Neural progenitor cell (in vitro differentiated cells): ENCODE results near the gene BPIFB2. TPM values are rescaled to one million over a fixed set of nuclear protein-coding genes. Genes with fewer than 3 reads are reported as not detected.

Source experiments
- DNase-seq: peaks from one replicate; pipeline ENCODE4 v3.0.0-alpha.2; 2016; ENCODE audit warnings: low spot score
- H2AFZ ChIP-seq: fragments of 200-600 bp; sonication (generic); replicated peaks from 2 replicates; pipeline ENCODE4 v1.6.1; 2016; ENCODE audit warnings: antibody characterized with exemption
- H3F3A ChIP-seq: fragments of 200-600 bp; sonication (generic); 2 replicates; pipeline ENCODE4 v1.6.1; 2016; ENCODE audit warnings: antibody characterized with exemption, low read depth
- H3K27ac ChIP-seq: fragments of 200-600 bp; sonication (generic); 2 replicates; pipeline ENCODE4 v1.5.1; 2016; ENCODE audit warnings: mild to moderate bottlenecking
- H3K27me3 ChIP-seq: fragments of 200-600 bp; sonication (generic); 2 replicates; pipeline ENCODE4 v1.6.1; 2016; ENCODE audit warnings: mild to moderate bottlenecking, moderate library complexity
- H3K36me3 ChIP-seq: fragments of 200-600 bp; sonication (generic); 2 replicates; pipeline ENCODE4 v1.5.1; 2016
- H3K4me1 ChIP-seq: fragments of 200-600 bp; sonication (generic); 2 replicates; pipeline ENCODE4 v1.6.1; 2016; ENCODE audit warnings: mixed run types
- H3K4me2 ChIP-seq: fragments of 200-600 bp; sonication (generic); 2 replicates; pipeline ENCODE4 v1.6.1; 2016
- H3K4me3 ChIP-seq: fragments of 200-600 bp; sonication (generic); 2 replicates; pipeline ENCODE4 v1.5.1; 2016
- H3K79me2 ChIP-seq: fragments of 200-600 bp; sonication (generic); 2 replicates; pipeline ENCODE4 v1.6.1; 2016; ENCODE audit warnings: low read depth
- H3K9ac ChIP-seq: fragments of 200-600 bp; sonication (generic); 2 replicates; pipeline ENCODE4 v1.6.1; 2016
- H3K9me3 ChIP-seq: fragments of 200-600 bp; sonication (generic); 2 replicates; pipeline ENCODE4 v1.5.1; 2016; ENCODE audit warnings: low read depth
- H4K20me1 ChIP-seq: fragments of 200-600 bp; sonication (generic); 2 replicates; pipeline ENCODE4 v1.6.1; 2016; ENCODE audit warnings: low read depth
- H3K27ac Mint-ChIP-seq: 3 replicates; pipeline ENCODE4 v1.8.0; 2021; ENCODE audit warnings: mixed read lengths
- H3K27me3 Mint-ChIP-seq: 2 replicates; pipeline ENCODE4 v1.8.0; 2022; ENCODE audit warnings: low read depth, mild to moderate bottlenecking, inconsistent platforms, moderate library complexity, mixed read lengths; ENCODE audit not compliant: insufficient read depth
- H3K36me3 Mint-ChIP-seq: 3 replicates; pipeline ENCODE4 v1.8.0; 2021; ENCODE audit warnings: mixed read lengths
- H3K4me1 Mint-ChIP-seq: 3 replicates; pipeline ENCODE4 v1.8.0; 2021; ENCODE audit warnings: mixed read lengths
- H3K4me3 Mint-ChIP-seq: 3 replicates; pipeline ENCODE4 v1.8.0; 2021; ENCODE audit warnings: mild to moderate bottlenecking, moderate library complexity, mixed read lengths
- H3K9me3 Mint-ChIP-seq: 3 replicates; pipeline ENCODE4 v1.8.0; 2020; ENCODE audit warnings: mixed read lengths
- CTCF ChIP-seq: fragments of 200-600 bp; sonication (generic); IDR thresholded peaks from 2 replicates; pipeline ENCODE4 v1.5.1; 2017; ENCODE audit warnings: antibody characterized with exemption, mild to moderate bottlenecking
- EZH2 ChIP-seq: fragments of 200-600 bp; sonication (generic); IDR thresholded peaks from 2 replicates; pipeline ENCODE4 v1.6.1; 2017; ENCODE audit warnings: antibody characterized with exemption, mild to moderate bottlenecking, moderate library complexity
- EZH2phosphoT487 ChIP-seq: fragments of 200-600 bp; sonication (generic); IDR thresholded peaks from 2 replicates; pipeline ENCODE4 v1.6.1; 2017; ENCODE audit warnings: antibody characterized with exemption
- total RNA-seq: library from RNA; depleted of rRNA; stranded (reverse); fragments of >200 nt; gene quantifications from 2 replicates; pipeline ENCODE4 v1.2.3, GENCODE V29; 2015; ENCODE audit warnings: low replicate concordance

The BPIFB2 gene
- total RNA-seq, 1 donor from 2014 or later, result not detected

GRCh38 chr20:33051333-33051732 is 43.8 kb downstream of the BPIFB2 start:
- peaks cover 4% of the 10 kb centered on the region for H3K4me1 ChIP-seq
- H3K27ac ChIP-seq, result no peak overlapping the region
- Mint-ChIP-seq H3K4me3 (no peak overlapping the region), H3K4me1 (peaks cover 14% of the 10 kb centered on the region), H3K36me3 (no peaks in the 10 kb centered on the region), H3K27me3 (peaks cover 4% of the 10 kb centered on the region), H3K9me3 (peaks cover 2% of the 10 kb centered on the region), H3K27ac (no peak overlapping the region)
- H4K20me1 ChIP-seq, result no peaks in the 10 kb centered on the region
- no peak overlapping the region for H3K4me3 ChIP-seq
- no peaks in the 10 kb centered on the region for H3K27me3 ChIP-seq
- TF ChIP-seq CTCF, result no peak
- no peak for TF ChIP-seq EZH2phosphoT487
- TF ChIP-seq EZH2, result no peak
- no peak overlapping the region for H3K9ac ChIP-seq
- no peak overlapping the region for H3K4me2 ChIP-seq
- DNase-seq, result peak; percentile 64
- H3K9me3 ChIP-seq, result no peaks in the 10 kb centered on the region
- H3K36me3 ChIP-seq, result no peaks in the 10 kb centered on the region
- no peaks in the 10 kb centered on the region for H3K79me2 ChIP-seq
- no peaks in the 10 kb centered on the region for H3F3A ChIP-seq
- no peak overlapping the region for H2AFZ ChIP-seq

- H4K20me1 ChIP-seq, result no peaks in the 10 kb centered on the region
- H3K4me1 ChIP-seq, result peaks cover 4% of the 10 kb centered on the region
- peaks cover 14% of the 10 kb centered on the region for H3K4me1 Mint-ChIP-seq
- TF ChIP-seq EZH2phosphoT487, result no peak
- TF ChIP-seq EZH2, result no peak
- TF ChIP-seq CTCF, result no peak
- no peak within 1 kb of the TSS for H3K4me2 ChIP-seq
- no peaks in the 10 kb centered on the region for H3K36me3 ChIP-seq
- peak; percentile 13 for DNase-seq
- H3K79me2 ChIP-seq, result no peaks in the 10 kb centered on the region
- H2AFZ ChIP-seq, result peak within 1 kb of the TSS; percentile 38
- H3K9ac ChIP-seq, result no peak within 1 kb of the TSS
- H3K36me3 Mint-ChIP-seq, result no peaks in the 10 kb centered on the region
- H3K9me3 ChIP-seq, result no peaks in the 10 kb centered on the region
- no peaks in the 10 kb centered on the region for H3F3A ChIP-seq
- peak within 1 kb of the TSS; percentile 28 for H3K4me3 Mint-ChIP-seq
- H3K27ac ChIP-seq, result no peak within 1 kb of the TSS
- H3K27ac Mint-ChIP-seq, result no peak within 1 kb of the TSS
- no peaks in the 10 kb centered on the region for H3K27me3 ChIP-seq
- peaks cover 9% of the 10 kb centered on the region for H3K27me3 Mint-ChIP-seq
- H3K9me3 Mint-ChIP-seq, result no peaks in the 10 kb centered on the region
- no peak within 1 kb of the TSS for H3K4me3 ChIP-seq
Measured at GRCh38 chr20:33053291-33054106, 46.0 kb downstream of the BPIFB2 start, which contains the start of gene BPIFB3. BPIFB3 (plus strand) TSS chr20:33053903; CDS start chr20:33055436, 1,533 bp downstream.

- Histone ChIP-seq H3K4me3 (no peak overlapping the region), H2AFZ (no peak overlapping the region), H3K9me3 (no peaks in the 10 kb centered on the region), H3K4me2 (no peak overlapping the region), H3K79me2 (no peaks in the 10 kb centered on the region), H3F3A (no peaks in the 10 kb centered on the region), H3K4me1 (peaks cover 4% of the 10 kb centered on the region), H3K36me3 (no peaks in the 10 kb centered on the region), H3K27ac (no peak overlapping the region), H3K27me3 (no peaks in the 10 kb centered on the region), H3K9ac (no peak overlapping the region), H4K20me1 (no peaks in the 10 kb centered on the region)
- TF ChIP-seq EZH2phosphoT487, result no peak
- no peak for TF ChIP-seq EZH2
- no peak for TF ChIP-seq CTCF
- peaks cover 9% of the 10 kb centered on the region for H3K27me3 Mint-ChIP-seq
- DNase-seq, result no peak
- no peaks in the 10 kb centered on the region for H3K9me3 Mint-ChIP-seq
- no peak overlapping the region for H3K27ac Mint-ChIP-seq
- H3K4me1 Mint-ChIP-seq, result peaks cover 14% of the 10 kb centered on the region
- H3K36me3 Mint-ChIP-seq, result no peaks in the 10 kb centered on the region
- H3K4me3 Mint-ChIP-seq, result peak overlapping the region; percentile 28
Measured at GRCh38 chr20:33054381-33054780, 46.9 kb downstream of the BPIFB2 start.
